GM19455 (cell line): Measurements from ENCODE around the gene PLA2G4B.

ENCODE experiments used
- ATAC-seq: cut with Tn5 transposase; IDR thresholded peaks from one replicate; pipeline ENCODE4 v1.9.1; 2021; ENCODE audit not compliant: unreplicated experiment

Gene PLA2G4B

GRCh38 chr15:41850482-41851166, 12.0 kb downstream of the PLA2G4B start:
- no peak for ATAC-seq

- ATAC-seq: no peak
Observed at GRCh38 chr15:41851167-41851523, 12.5 kb downstream of the PLA2G4B start.

DNA sequence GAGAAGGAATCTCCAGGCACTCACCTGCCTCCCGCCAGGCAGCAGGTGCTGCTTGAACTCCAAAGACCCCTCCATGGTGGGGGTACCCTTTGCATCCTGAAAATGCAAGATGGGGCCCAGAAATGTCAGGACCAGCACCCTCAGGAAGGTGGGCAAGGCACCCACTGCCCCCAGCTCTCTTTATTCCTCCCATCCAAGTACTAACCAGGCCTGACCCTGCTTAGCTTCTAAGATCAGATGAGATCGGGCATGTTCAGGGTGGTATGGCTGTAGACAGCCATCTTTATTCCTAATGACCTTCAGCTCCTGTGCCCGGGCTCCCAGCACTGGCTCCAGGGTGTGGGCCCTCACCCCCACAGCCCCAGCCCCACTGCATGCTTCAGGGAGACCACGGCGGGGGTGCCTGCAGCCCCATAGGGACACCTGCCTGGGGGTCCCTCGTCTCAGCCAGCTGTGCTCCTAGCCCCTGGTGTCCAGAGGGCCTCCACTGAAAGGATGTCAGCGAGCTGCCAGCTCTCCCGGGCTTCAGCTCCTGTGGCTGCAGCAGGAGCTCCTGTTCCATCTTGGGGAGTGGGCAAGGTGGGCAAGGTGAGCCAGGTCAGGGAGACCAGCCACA, 13.2 kb downstream of the PLA2G4B start:
- no peak for ATAC-seq

- ATAC-seq: no peak
Observed at GRCh38 chr15:41852736-41853590, 14.3 kb downstream of the PLA2G4B start.

GRCh38 chr15:41853831-41854230, 15.2 kb downstream of the PLA2G4B start:
- no peak for ATAC-seq

DNA sequence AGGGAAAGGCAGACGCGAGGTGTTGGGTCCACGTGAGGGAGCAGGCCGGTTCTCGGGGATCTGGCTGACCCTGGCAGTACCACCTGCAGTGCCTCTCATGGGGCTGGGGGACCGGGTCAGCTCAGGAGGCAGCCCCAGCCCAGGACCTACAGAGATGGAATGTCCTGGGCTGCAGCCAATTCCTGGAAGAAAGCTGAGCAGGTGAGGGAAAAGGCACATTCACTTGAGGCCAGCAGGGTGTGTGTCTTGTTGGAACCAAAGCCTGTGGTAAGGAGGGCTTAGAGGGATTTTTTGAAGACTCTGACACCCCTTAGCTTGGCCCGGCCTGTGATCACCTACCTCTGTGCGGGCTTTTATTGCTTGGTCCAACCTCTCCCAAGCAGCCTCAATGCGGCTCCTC, 15.8 kb downstream of the PLA2G4B start:
- no peak for ATAC-seq

GRCh38 chr15:41855261-41855961, 16.8 kb downstream of the PLA2G4B start:
- no peak for ATAC-seq

- ATAC-seq: no peak
Observed at GRCh38 chr15:41856262-41856661, 17.6 kb downstream of the PLA2G4B start.

DNA sequence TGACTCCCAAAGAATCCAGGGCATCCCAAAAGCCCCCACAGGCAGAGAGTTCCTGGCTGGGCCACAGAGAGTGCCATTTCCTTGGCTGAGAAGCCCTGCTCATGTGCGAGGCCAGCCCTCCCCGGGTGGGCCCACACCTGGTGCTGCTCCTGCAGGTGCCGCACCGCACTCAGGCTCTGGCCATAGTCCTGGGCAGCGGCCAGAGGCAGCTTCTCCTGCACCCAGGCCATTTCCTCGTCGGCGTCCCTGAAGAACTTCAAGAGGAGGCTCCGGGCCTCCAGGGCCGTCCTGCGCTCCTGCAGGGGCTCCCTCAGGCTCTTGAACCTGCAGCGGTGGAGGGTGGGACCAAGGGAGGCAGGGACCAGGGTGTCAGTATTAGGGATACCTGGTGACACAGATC, 18.1 kb downstream of the PLA2G4B start:
- no peak for ATAC-seq

DNA sequence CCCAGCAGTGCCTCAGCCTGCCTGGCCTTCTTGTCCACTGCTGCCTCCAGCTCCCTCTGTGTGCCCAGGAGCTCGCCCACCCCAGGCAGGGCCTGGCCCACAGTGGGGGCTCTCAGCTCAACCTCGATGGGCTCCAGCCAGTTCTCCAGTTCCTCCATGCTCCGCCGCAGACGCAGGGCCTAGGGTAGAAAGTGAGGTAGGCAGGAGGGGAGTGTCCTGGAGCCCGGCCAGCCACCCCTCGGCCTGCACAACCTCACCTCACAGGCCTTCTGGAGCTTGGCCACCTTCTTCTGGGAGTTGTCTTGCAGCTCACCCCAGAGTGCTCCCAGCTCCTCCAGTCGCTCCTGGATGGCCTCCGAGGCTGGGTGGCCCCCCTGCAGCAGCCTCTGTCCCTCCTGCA, 18.7 kb downstream of the PLA2G4B start:
- no peak for ATAC-seq

DNA sequence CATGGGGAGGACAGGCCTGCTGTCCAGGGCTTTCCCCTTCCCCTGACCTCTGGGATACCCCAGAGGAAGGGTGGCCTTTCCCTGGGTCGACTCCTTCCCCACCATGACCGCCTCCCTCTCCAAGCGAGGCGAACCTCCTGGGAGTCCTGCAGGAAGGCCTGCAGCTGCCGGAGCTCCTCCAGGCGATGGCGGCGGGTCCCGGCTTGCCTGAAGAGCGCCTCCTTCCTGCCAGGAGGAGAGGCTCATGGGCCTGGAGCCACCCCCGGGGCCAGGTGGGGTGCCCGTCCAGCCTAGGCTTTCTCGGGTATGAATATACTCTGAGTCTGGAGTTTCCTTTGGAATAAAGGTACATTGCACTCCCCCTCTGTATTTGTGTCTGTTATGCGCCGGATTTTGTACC, 20.1 kb downstream of the PLA2G4B start:
- ATAC-seq: no peak

GRCh38 chr15:41860049-41860828, 21.6 kb downstream of the PLA2G4B start:
- no peak for ATAC-seq

DNA sequence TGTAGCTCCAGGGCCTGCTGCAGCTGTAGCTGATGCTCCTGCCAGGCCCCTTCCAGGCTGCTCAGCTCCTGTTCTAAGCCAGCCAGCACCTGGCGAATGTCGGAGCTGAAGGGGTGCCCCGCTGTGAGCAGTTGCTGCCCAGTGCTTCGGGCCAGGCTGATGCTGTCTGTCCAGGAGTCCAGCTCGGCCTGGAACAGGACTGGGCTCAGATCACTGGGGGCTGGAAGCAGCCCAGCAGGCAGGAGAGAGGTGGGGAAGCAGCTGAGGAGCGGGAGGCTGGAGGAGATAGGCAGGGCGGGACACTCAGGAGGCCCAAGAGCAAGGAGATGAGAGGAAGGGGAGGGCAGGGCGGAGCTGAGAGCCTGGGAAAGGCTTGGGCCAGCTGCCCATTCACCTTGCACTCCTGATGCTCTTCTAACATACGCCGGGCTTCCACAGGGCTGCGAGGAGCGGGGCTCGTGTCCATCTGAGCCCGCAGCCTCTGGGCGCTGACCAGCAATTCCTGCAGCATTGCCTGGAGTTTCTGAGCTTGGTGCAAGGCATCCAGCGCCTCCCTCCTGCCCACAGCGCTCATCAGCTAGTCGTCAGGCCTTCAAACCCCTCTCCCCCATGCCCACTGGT, 23.2 kb downstream of the PLA2G4B start:
- ATAC-seq: no peak

DNA sequence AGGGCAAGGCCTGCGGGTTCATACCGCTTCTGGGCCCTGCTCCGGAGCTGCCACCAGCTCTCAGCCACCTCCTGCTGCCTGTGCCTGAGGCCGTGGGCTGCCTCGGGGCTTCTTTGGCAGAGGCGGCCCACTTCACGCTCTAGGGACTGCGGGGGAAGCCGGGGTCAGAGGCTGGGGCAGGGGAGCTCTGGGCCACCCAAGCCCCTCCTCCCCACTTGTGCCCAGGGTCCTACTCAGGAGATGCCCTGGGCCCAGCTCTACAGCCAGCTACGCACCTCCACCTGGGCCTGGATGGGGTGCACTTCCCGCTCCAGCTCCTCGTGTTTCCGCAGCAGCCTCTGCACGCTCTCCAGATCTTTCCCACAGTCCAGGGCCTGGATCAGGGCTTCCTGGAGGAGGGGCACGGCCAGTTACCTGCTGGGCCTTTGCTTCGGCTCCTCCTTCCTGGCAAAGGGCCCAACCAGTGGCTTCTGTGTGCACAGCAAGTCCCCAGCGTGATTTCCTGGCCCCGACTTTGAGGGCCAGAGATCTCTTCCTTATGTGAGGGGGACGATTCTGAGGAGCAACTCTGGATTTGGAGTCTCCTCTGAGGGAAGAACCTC, 24.0 kb downstream of the PLA2G4B start:
- no peak for ATAC-seq

DNA sequence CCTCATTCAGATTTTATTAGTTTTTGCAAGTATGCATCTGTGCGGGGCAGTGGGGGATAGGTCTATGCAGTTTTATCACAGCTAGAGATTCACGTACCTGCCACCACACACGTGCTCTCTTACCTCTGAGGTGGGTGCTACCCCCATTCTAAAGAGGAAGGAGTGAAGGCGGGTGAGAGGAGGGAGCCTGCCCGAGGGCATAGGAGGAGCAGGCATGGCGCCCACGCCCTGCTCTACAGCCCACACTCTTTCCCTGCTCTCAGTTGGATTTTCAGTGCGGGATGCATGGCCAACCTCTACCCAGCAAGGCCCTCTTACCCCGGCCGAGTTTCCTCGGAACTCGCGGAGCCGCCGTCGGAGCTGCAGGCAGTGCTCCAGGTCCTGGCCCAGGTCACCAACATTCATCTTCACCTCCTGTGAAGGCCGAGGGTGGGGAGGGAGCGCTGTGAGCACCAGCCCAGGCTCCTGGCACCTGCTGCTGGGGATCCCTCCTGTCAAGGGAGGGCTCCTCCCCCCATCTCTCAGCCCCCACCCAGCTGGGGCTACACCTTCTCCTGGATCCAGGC, 26.9 kb downstream of the PLA2G4B start:
- no peak for ATAC-seq

GRCh38 chr15:41866263-41866703, 27.6 kb downstream of the PLA2G4B start:
- ATAC-seq: no peak

GRCh38 chr15:41866872-41867579, 28.4 kb downstream of the PLA2G4B start:
- no peak for ATAC-seq

DNA sequence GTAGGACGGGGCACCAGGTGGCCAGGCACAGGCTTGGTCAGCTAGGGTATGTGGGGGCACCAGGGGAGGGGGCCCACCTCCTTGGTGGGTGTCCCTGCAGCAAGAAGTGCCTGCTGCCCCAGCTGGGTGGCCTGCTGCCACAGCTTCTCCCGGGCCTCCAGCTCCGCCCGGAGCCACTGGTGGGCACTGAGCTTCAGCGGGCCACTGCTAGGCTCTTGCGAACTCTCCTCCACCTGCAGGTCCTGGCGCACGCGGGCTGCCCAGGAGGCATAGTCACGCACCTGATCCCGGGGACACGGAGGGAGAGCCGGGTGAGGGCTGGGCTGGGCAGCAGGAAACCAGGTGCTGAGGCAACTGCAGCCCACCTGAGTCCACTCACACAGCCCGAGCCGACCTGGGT, 29.7 kb downstream of the PLA2G4B start:
- ATAC-seq: no peak
